ENCODE results near the gene CDADC1. TPM values are rescaled to one million over a fixed set of nuclear protein-coding genes. Genes with fewer than 3 reads are reported as not detected.
A peak's percentile ranks its signal among the peaks of the same experiment; 100 is the strongest.

Gene CDADC1
- total RNA-seq, 1 donor from 2014 or later: 7.2 TPM

DNA sequence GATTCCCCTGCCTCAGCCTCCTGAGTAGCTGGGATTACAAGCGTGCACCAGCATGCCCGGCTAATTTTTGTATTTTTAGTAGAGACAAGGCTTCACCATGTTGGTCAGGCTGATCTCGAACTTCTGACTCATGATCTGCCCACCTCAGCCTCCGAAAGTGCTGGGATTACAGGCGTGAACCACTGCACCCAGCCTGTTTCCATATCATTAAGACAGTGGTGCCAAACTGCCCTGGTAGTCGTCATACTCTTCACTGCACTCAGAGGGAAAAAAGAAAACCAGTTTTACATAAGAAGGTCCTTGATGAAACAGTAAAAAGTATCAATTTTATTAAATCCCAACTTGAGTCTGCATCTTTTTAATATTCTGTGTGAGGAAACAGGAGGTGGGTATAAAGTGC lies 14.9 kb downstream of the CDADC1 start:
- Mint-ChIP-seq H3K9me3 (ENCODE audit: unreplicated experiment) (no peaks in the 10 kb centered on the region), H3K4me1 (ENCODE audit: low read depth, unreplicated experiment) (peaks cover 2% of the 10 kb centered on the region), H3K4me3 (ENCODE audit: unreplicated experiment) (no peak overlapping the region), H3K27ac (ENCODE audit: unreplicated experiment) (no peak overlapping the region), H3K27me3 (ENCODE audit: low read depth, unreplicated experiment) (no peaks in the 10 kb centered on the region), H3K36me3 (ENCODE audit: low read depth, unreplicated experiment) (peaks cover 18% of the 10 kb centered on the region)
- H4K20me1 ChIP-seq (ENCODE audit: insufficient read depth, low read length): no peaks in the 10 kb centered on the region
- no peak overlapping the region for H3K4me2 ChIP-seq (ENCODE audit: low read length)
- no peak overlapping the region for H3K4me3 ChIP-seq (ENCODE audit: insufficient read depth, low read depth, low read length)
- no peak for FAIRE-seq
- no peaks in the 10 kb centered on the region for H3K9me3 ChIP-seq (ENCODE audit: insufficient read depth, low read depth, low read length)
- no peak overlapping the region for H3K27ac ChIP-seq (ENCODE audit: low read depth, low read length)
- peaks cover 9% of the 10 kb centered on the region for H3K36me3 ChIP-seq (ENCODE audit: insufficient read depth, low read length)
- no peaks in the 10 kb centered on the region for H3K79me2 ChIP-seq (ENCODE audit: insufficient read depth, low read length)
- no peaks in the 10 kb centered on the region for H3K27me3 ChIP-seq (ENCODE audit: insufficient read depth, low read length)
- no peak overlapping the region for H3K9ac ChIP-seq (ENCODE audit: low read length)
- no peak for DNase-seq (ENCODE audit: low read depth)
- H3K4me1 ChIP-seq (ENCODE audit: insufficient read depth, low read length): no peaks in the 10 kb centered on the region
- TF ChIP-seq, protein P1, sequence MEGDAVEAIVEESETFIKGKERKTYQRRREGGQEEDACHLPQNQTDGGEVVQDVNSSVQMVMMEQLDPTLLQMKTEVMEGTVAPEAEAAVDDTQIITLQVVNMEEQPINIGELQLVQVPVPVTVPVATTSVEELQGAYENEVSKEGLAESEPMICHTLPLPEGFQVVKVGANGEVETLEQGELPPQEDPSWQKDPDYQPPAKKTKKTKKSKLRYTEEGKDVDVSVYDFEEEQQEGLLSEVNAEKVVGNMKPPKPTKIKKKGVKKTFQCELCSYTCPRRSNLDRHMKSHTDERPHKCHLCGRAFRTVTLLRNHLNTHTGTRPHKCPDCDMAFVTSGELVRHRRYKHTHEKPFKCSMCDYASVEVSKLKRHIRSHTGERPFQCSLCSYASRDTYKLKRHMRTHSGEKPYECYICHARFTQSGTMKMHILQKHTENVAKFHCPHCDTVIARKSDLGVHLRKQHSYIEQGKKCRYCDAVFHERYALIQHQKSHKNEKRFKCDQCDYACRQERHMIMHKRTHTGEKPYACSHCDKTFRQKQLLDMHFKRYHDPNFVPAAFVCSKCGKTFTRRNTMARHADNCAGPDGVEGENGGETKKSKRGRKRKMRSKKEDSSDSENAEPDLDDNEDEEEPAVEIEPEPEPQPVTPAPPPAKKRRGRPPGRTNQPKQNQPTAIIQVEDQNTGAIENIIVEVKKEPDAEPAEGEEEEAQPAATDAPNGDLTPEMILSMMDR (IDR thresholded peaks at IDR 0.05; ENCODE audit: insufficient read depth, low read depth, low read length): no peak
- no peak for TF ChIP-seq EZH2 (IDR thresholded peaks at IDR 0.05; ENCODE audit: insufficient read depth, low read length)
- no peak overlapping the region for H2AFZ ChIP-seq (ENCODE audit: low read depth, low read length)

DNA sequence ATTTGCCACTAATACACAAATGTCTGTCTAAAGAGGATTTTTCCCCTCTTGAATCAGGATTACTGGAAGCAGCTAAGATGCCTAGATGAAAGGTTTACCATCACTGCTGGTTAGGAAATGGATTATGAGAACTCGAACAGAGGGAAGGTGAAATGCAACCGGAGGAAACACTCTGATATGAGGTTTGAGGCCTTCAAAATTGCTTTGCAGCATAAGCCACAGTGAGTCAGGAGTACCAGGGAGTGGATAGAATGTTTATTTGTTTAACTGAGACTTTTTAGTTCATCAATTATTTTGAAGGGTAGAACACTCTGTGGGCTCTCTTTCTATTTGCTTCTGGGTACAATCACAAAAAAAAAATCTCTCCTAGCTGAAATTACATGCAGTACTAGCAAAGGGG lies 18.1 kb downstream of the CDADC1 start:
- Histone ChIP-seq H3K79me2 (ENCODE audit: insufficient read depth, low read length) (no peaks in the 10 kb centered on the region), H3K9me3 (ENCODE audit: insufficient read depth, low read depth, low read length) (no peaks in the 10 kb centered on the region), H3K36me3 (ENCODE audit: insufficient read depth, low read length) (no peaks in the 10 kb centered on the region), H3K4me1 (ENCODE audit: insufficient read depth, low read length) (no peaks in the 10 kb centered on the region), H3K9ac (ENCODE audit: low read length) (no peak overlapping the region), H4K20me1 (ENCODE audit: insufficient read depth, low read length) (no peaks in the 10 kb centered on the region), H2AFZ (ENCODE audit: low read depth, low read length) (no peak overlapping the region), H3K27ac (ENCODE audit: low read depth, low read length) (no peak overlapping the region), H3K4me3 (ENCODE audit: insufficient read depth, low read depth, low read length) (no peak overlapping the region), H3K4me2 (ENCODE audit: low read length) (no peak overlapping the region), H3K27me3 (ENCODE audit: insufficient read depth, low read length) (no peaks in the 10 kb centered on the region)
- no peaks in the 10 kb centered on the region for H3K9me3 Mint-ChIP-seq (ENCODE audit: unreplicated experiment)
- H3K4me1 Mint-ChIP-seq (ENCODE audit: low read depth, unreplicated experiment): peaks cover 2% of the 10 kb centered on the region
- H3K27me3 Mint-ChIP-seq (ENCODE audit: low read depth, unreplicated experiment): no peaks in the 10 kb centered on the region
- FAIRE-seq: no peak
- no peak overlapping the region for H3K27ac Mint-ChIP-seq (ENCODE audit: unreplicated experiment)
- no peak overlapping the region for H3K4me3 Mint-ChIP-seq (ENCODE audit: unreplicated experiment)
- peak; percentile 75 for DNase-seq (ENCODE audit: low read depth)
- peaks cover 14% of the 10 kb centered on the region for H3K36me3 Mint-ChIP-seq (ENCODE audit: low read depth, unreplicated experiment)
- TF ChIP-seq, protein P1 (IDR thresholded peaks at IDR 0.05; ENCODE audit: insufficient read depth, low read depth, low read length): no peak

DNA sequence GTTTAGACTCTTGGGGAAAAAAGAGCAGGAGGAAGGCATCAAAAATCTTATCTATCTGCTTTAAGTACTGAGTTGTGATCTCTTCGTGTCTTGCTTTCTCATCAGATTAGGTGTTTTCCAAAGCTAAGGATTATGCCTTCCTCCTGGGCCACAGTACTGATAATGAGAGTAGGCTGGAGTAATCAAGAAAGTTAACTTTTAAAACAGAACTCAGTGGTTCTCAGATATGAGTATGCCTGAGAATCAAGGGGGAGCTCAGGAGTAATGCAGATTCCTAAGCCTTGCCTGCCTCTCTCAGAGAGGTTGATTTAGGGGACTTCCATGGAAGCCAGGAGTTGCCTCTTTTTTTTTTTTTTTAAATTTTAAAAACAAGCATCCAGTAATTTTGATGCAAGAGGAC lies 23.5 kb downstream of the CDADC1 start:
- DNase-seq (ENCODE audit: low read depth) (no peak), FAIRE-seq (no peak)
- Histone ChIP-seq H3K27me3 (ENCODE audit: insufficient read depth, low read length) (no peaks in the 10 kb centered on the region), H3K79me2 (ENCODE audit: insufficient read depth, low read length) (no peaks in the 10 kb centered on the region), H3K4me3 (ENCODE audit: insufficient read depth, low read depth, low read length) (no peak overlapping the region), H4K20me1 (ENCODE audit: insufficient read depth, low read length) (no peaks in the 10 kb centered on the region), H3K4me1 (ENCODE audit: insufficient read depth, low read length) (no peaks in the 10 kb centered on the region), H3K27ac (ENCODE audit: low read depth, low read length) (no peak overlapping the region), H3K4me2 (ENCODE audit: low read length) (no peak overlapping the region), H2AFZ (ENCODE audit: low read depth, low read length) (no peak overlapping the region), H3K36me3 (ENCODE audit: insufficient read depth, low read length) (no peaks in the 10 kb centered on the region), H3K9ac (ENCODE audit: low read length) (no peak overlapping the region), H3K9me3 (ENCODE audit: insufficient read depth, low read depth, low read length) (no peaks in the 10 kb centered on the region)
- no peaks in the 10 kb centered on the region for H3K9me3 Mint-ChIP-seq (ENCODE audit: unreplicated experiment)
- H3K27ac Mint-ChIP-seq (ENCODE audit: unreplicated experiment): no peak overlapping the region
- no peaks in the 10 kb centered on the region for H3K4me1 Mint-ChIP-seq (ENCODE audit: low read depth, unreplicated experiment)
- no peaks in the 10 kb centered on the region for H3K27me3 Mint-ChIP-seq (ENCODE audit: low read depth, unreplicated experiment)
- TF ChIP-seq EZH2 (IDR thresholded peaks at IDR 0.05; ENCODE audit: insufficient read depth, low read length): no peak
- TF ChIP-seq, protein P1 (IDR thresholded peaks at IDR 0.05; ENCODE audit: insufficient read depth, low read depth, low read length): no peak
- H3K36me3 Mint-ChIP-seq (ENCODE audit: low read depth, unreplicated experiment): peaks cover 5% of the 10 kb centered on the region
- no peak overlapping the region for H3K4me3 Mint-ChIP-seq (ENCODE audit: unreplicated experiment)
